Stimulated activated naive CD8-positive, alpha-beta T cell treated with anti-CD3 and anti-CD28 coated beads, Interleukin-15, amount 100 ng/mL, for 72 hours (primary cell): Measurements from ENCODE around the gene TMEM201.

ENCODE experiments used
- ATAC-seq: fragments of 150-1000 bp; cut with Tn5 transposase; 2 replicates; pipeline ENCODE4 v1.10.0; 2021; ENCODE audit warnings: mild to moderate bottlenecking, moderate library complexity
- DNase-seq, 2 donors: peaks; one replicate each; pipeline ENCODE4 v3.0.0; 2021 to 2022
- H3K27ac Mint-ChIP-seq, 2 donors: one replicate each; pipeline ENCODE4 v1.8.0; 2022; ENCODE audit warnings: mild to moderate bottlenecking in 2 of 2, mixed read lengths in 2 of 2, moderate library complexity in 2 of 2
- H3K27me3 Mint-ChIP-seq: one replicate; pipeline ENCODE4 v1.8.0; 2022; ENCODE audit warnings: mixed read lengths
- H3K4me1 Mint-ChIP-seq: one replicate; pipeline ENCODE4 v1.8.0; 2022; ENCODE audit warnings: mild to moderate bottlenecking, mixed read lengths
- H3K4me3 Mint-ChIP-seq, 2 donors: one replicate each; pipeline ENCODE4 v1.8.0; 2022; ENCODE audit warnings: mild to moderate bottlenecking in 2 of 2, mixed read lengths in 2 of 2, moderate library complexity in 1 of 2
- H3K9me3 Mint-ChIP-seq, 2 donors: one replicate each; pipeline ENCODE4 v1.8.0; 2022; ENCODE audit warnings: mixed read lengths in 2 of 2

Gene TMEM201

DNA sequence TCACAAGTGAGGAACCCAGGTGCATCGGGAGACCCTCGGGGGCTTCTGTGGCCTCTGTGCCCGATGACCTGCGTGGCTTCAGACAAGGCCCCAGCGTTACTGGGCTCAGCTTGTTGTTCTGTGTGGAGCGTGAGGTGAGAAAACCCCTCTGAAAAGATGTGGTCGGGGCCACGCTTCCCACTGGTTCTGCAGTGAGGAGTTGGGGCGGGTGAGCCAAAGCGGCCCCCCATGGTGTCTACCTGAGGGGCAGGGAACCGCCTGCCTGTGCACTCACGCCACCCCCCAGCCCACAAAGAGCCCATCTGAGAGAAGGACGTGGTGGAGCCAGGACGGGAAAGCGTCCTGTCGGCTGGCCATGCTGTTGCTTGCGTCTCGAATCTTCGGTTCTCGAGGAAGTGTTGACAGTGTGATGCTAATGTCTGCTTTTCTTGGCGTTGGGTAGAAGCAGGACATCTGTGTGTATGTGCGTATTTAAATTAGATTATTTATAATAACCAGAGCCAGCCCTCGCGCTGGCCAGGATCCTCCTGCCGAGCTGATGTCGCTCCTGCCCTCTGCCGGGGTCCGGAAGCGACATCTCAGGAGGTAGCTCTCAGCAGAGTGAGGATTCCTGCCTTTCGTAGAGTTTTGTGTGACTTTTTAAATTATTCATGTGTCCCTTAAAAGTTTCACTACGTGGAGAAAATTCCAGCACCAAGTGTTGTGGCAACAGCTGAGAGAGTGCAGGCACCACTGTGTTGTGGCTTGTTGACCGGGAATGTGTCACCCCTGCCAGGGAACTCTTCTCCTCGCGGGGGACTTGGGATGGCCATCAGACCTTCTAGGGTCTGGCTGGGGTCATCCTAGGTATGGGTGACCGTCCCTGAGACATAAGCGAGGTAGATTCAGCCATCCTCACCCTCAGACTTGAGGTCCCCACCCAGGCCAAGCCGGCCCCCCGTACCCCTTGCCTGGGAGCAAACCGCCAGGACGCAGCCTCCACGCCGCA, 15.3 kb downstream of the TMEM201 start:
- H3K27me3 Mint-ChIP-seq = no peaks in the 10 kb centered on the region

GRCh38 chr1:9604836-9605235, 16.1 kb downstream of the TMEM201 start:
- no peak for DNase-seq
- ATAC-seq = no peak
- H3K27ac Mint-ChIP-seq = peak overlapping the region in 1 of 2 donors; percentile 9
- no peaks in the 10 kb centered on the region for H3K9me3 Mint-ChIP-seq
- H3K4me1 Mint-ChIP-seq = no peaks in the 10 kb centered on the region
- no peaks in the 10 kb centered on the region for H3K27me3 Mint-ChIP-seq
- no peak overlapping the region for H3K4me3 Mint-ChIP-seq

More for the DNA sequence above, 15.3 kb downstream of the TMEM201 start:
- DNase-seq (no peak), ATAC-seq (no peak)
- H3K4me1 Mint-ChIP-seq = no peaks in the 10 kb centered on the region
- H3K4me3 Mint-ChIP-seq = no peak overlapping the region
- H3K27ac Mint-ChIP-seq = no peak overlapping the region
- no peaks in the 10 kb centered on the region for H3K9me3 Mint-ChIP-seq

GRCh38 chr1:9605946-9606455, 17.3 kb downstream of the TMEM201 start:
- no peak overlapping the region for H3K4me3 Mint-ChIP-seq
- H3K4me1 Mint-ChIP-seq = no peaks in the 10 kb centered on the region
- no peak overlapping the region for H3K27ac Mint-ChIP-seq
- H3K27me3 Mint-ChIP-seq = no peaks in the 10 kb centered on the region
- no peaks in the 10 kb centered on the region for H3K9me3 Mint-ChIP-seq
- DNase-seq (no peak), ATAC-seq (no peak)

- no peak overlapping the region for H3K27ac Mint-ChIP-seq
- H3K4me3 Mint-ChIP-seq = no peak overlapping the region
- no peaks in the 10 kb centered on the region for H3K9me3 Mint-ChIP-seq
- DNase-seq = no peak
- no peak for ATAC-seq
- no peaks in the 10 kb centered on the region for H3K27me3 Mint-ChIP-seq
- no peaks in the 10 kb centered on the region for H3K4me1 Mint-ChIP-seq
Observed at GRCh38 chr1:9606458-9606857, 17.7 kb downstream of the TMEM201 start.

GRCh38 chr1:9606948-9607347, 18.2 kb downstream of the TMEM201 start:
- Mint-ChIP-seq H3K27ac (no peak overlapping the region), H3K27me3 (no peaks in the 10 kb centered on the region), H3K9me3 (no peaks in the 10 kb centered on the region), H3K4me1 (no peaks in the 10 kb centered on the region), H3K4me3 (no peak overlapping the region)
- DNase-seq = no peak
- ATAC-seq = no peak

- no peaks in the 10 kb centered on the region for H3K27me3 Mint-ChIP-seq
Observed at GRCh38 chr1:9607352-9607751, 18.6 kb downstream of the TMEM201 start.

DNA sequence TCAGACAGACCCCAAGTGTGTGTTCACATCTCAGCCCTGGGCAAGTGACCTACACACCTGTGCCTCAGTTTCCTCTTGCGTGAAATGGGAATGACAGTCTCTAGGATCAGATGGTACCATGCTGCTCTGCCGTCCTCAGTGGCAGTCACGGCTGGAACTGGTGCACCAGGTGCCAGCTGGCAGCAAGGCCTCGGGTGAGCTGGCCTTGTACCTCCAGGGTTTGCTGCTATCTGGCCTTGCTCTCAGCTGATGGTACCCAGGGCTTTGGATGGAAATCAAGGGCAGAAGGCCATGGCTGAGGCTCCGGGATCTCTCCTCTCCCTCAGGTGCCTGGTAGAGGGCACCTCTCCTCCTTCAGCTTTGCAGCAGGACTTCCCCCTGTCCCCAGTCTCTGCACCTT, 21.3 kb downstream of the TMEM201 start:
- DNase-seq = no peak
- ATAC-seq = no peak
- no peaks in the 10 kb centered on the region for H3K9me3 Mint-ChIP-seq

More at GRCh38 chr1:9607352-9607751, 18.6 kb downstream of the TMEM201 start:
- ATAC-seq (no peak), DNase-seq (no peak)
- Mint-ChIP-seq H3K9me3 (no peaks in the 10 kb centered on the region), H3K4me3 (no peak overlapping the region), H3K27ac (peak overlapping the region; percentile 64 to 71), H3K4me1 (no peaks in the 10 kb centered on the region)

DNA sequence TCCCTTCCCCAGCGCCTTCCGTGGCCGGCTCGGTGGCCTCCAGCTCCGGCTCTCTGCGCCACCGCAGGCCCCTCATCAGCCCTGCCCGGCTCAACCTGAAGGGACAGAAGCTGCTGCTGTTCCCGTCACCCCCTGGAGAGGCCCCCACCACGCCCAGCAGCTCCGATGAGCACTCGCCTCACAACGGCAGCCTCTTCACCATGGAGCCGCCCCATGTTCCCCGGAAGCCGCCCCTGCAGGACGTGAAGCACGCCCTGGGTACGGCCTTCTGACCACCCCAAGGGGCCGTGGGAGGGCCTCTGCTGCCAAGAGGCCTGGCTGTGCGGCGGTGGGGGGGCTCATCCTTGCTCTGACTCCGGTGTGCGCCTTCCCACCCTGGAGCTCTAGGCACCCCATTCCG, 21.8 kb downstream of the TMEM201 start:
- ATAC-seq = no peak
- H3K4me3 Mint-ChIP-seq = no peak overlapping the region

More for the DNA sequence above, 21.3 kb downstream of the TMEM201 start:
- Mint-ChIP-seq H3K27ac (no peak overlapping the region), H3K4me3 (no peak overlapping the region), H3K27me3 (no peaks in the 10 kb centered on the region), H3K4me1 (no peaks in the 10 kb centered on the region)

GRCh38 chr1:9611716-9612115, 23.0 kb downstream of the TMEM201 start:
- H3K4me1 Mint-ChIP-seq = peaks cover 8% of the 10 kb centered on the region
- H3K4me3 Mint-ChIP-seq = no peak overlapping the region
- ATAC-seq = no peak
- H3K27me3 Mint-ChIP-seq = no peaks in the 10 kb centered on the region
- no peaks in the 10 kb centered on the region for H3K9me3 Mint-ChIP-seq
- no peak for DNase-seq
- H3K27ac Mint-ChIP-seq = no peak overlapping the region

More for the DNA sequence above, 21.8 kb downstream of the TMEM201 start:
- Mint-ChIP-seq H3K27me3 (no peaks in the 10 kb centered on the region), H3K4me1 (peaks cover 5% of the 10 kb centered on the region), H3K9me3 (no peaks in the 10 kb centered on the region), H3K27ac (no peak overlapping the region)
- DNase-seq = no peak

GRCh38 chr1:9612162-9612845, 23.6 kb downstream of the TMEM201 start:
- DNase-seq (no peak), ATAC-seq (no peak)
- Mint-ChIP-seq H3K4me3 (no peak overlapping the region), H3K9me3 (no peaks in the 10 kb centered on the region), H3K27me3 (no peaks in the 10 kb centered on the region), H3K4me1 (peaks cover 8% of the 10 kb centered on the region), H3K27ac (no peak overlapping the region)

GRCh38 chr1:9612871-9613624, 24.3 kb downstream of the TMEM201 start:
- no peak for DNase-seq
- no peaks in the 10 kb centered on the region for H3K27me3 Mint-ChIP-seq
- peaks cover 8% of the 10 kb centered on the region for H3K4me1 Mint-ChIP-seq

GRCh38 chr1:9613625-9614299, 25.1 kb downstream of the TMEM201 start:
- H3K9me3 Mint-ChIP-seq = no peaks in the 10 kb centered on the region
- ATAC-seq = no peak
- peaks cover 3% of the 10 kb centered on the region for H3K27me3 Mint-ChIP-seq
- H3K27ac Mint-ChIP-seq = peak overlapping the region; percentile 26 to 89
- DNase-seq = no peak
- peaks cover 8% of the 10 kb centered on the region for H3K4me1 Mint-ChIP-seq
- no peak overlapping the region for H3K4me3 Mint-ChIP-seq

More at GRCh38 chr1:9612871-9613624, 24.3 kb downstream of the TMEM201 start:
- H3K27ac Mint-ChIP-seq = no peak overlapping the region
- H3K4me3 Mint-ChIP-seq = no peak overlapping the region
- no peak for ATAC-seq
- H3K9me3 Mint-ChIP-seq = no peaks in the 10 kb centered on the region

DNA sequence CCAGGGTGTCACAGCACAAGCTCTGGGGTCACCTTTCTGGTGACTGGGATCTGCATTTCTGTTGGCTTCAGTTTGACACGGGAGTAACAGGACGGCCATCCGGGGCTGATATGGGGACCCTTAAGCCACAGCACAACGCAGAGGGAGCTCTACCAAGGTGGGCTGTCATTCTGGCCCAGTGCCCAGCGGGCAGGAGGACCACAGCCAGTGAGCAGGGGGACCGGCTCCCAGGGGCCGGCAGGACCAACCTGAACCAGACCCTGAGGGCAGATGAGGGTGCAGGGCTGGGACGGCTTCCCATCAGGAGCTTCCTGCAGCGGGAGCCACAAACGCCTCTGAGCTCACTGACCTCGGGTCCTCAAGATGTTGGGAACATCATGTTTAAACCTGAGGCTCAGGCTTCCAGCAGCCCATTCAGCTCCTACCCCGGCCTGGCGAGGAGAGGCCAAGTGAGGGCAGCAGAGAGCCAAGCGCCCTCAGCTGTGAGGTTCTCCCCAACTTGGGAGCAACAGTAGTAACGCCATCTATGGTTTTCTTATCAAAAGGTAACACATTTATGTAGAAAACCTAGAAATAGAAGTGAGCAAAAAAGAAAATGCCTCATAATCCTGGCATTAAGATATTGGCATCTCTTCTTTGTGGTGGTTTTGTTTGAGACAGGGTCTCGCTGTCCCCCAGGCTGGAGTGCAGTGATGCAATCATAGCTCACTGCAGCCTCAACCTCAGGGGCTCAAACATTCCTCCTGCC, 26.8 kb downstream of the TMEM201 start:
- no peak overlapping the region for H3K4me3 Mint-ChIP-seq
- ATAC-seq (peak; percentile 82), DNase-seq (peak; percentile 50 to 58)
- peaks cover 8% of the 10 kb centered on the region for H3K4me1 Mint-ChIP-seq
- H3K27me3 Mint-ChIP-seq = peaks cover 11% of the 10 kb centered on the region
- peak overlapping the region in 1 of 2 donors; percentile 59 for H3K27ac Mint-ChIP-seq
- no peaks in the 10 kb centered on the region for H3K9me3 Mint-ChIP-seq
